Superior temporal gyrus (tissue), 1 donor: ENCODE results near the gene SLC6A8.
"Not testable (repeated sequence)": the region's sequence is repeated elsewhere in the genome, so short reads cannot be mapped to it uniquely, and the experiment has no call there.

Source experiments
- DNase-seq: peaks from one replicate; pipeline ENCODE4 v3.0.0-alpha.2; 2016; ENCODE audit errors: extremely low spot score

SLC6A8 gene

GRCh38 chrX:153692611-153693156 lies 5.0 kb downstream of the SLC6A8 start:
- DNase-seq, result no peak

- DNase-seq, result no peak
Observed at GRCh38 chrX:153693216-153694086, 5.7 kb downstream of the SLC6A8 start.

GRCh38 chrX:153694256-153694655 lies 6.5 kb downstream of the SLC6A8 start:
- DNase-seq, result not testable (repeated sequence)

DNA sequence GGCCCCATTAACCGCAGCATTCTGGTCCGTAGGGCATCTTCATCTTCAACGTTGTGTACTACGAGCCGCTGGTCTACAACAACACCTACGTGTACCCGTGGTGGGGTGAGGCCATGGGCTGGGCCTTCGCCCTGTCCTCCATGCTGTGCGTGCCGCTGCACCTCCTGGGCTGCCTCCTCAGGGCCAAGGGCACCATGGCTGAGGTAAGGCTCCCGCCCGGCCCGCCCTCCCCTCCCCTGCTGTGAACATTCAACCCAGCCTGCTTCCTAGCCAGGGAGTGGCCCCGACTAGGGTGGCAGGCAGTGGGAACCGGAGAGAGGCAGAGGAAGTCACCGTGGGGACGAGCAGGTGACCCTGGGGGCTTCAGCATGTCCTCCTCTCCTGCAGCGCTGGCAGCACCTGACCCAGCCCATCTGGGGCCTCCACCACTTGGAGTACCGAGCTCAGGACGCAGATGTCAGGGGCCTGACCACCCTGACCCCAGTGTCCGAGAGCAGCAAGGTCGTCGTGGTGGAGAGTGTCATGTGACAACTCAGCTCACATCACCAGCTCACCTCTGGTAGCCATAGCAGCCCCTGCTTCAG lies 7.1 kb downstream of the SLC6A8 start:
- no peak for DNase-seq

DNA sequence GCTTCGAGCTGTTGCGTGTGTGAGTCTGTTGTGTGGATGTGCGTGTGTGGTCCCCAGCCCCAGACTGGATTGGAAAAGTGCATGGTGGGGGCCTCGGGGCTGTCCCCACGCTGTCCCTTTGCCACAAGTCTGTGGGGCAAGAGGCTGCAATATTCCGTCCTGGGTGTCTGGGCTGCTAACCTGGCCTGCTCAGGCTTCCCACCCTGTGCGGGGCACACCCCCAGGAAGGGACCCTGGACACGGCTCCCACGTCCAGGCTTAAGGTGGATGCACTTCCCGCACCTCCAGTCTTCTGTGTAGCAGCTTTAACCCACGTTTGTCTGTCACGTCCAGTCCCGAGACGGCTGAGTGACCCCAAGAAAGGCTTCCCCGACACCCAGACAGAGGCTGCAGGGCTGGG lies 8.4 kb downstream of the SLC6A8 start:
- DNase-seq, result no peak

DNA sequence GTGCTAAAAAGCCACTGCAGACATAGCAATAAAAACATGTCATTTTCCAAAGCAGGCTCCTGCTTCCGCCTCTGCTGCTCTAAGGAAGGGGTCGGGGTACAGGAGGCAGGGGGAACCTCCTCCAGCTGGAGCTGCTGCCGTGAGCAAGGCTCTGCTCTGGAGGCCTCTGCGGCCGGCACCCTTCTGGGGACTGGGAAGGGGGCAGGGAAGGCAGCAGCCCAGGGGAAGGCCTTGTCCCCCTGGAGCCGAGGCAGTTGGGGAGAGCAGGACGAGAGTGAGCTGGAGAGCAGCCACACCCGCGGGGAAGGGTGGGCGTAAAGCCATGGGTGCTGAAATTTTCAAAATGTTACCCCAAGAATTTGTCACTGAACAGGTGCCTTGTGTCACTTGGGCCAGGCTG lies 8.8 kb downstream of the SLC6A8 start:
- DNase-seq, result not testable (repeated sequence)

- DNase-seq, result not testable (repeated sequence)
Observed at GRCh38 chrX:153696986-153697722, 9.4 kb downstream of the SLC6A8 start.

DNA sequence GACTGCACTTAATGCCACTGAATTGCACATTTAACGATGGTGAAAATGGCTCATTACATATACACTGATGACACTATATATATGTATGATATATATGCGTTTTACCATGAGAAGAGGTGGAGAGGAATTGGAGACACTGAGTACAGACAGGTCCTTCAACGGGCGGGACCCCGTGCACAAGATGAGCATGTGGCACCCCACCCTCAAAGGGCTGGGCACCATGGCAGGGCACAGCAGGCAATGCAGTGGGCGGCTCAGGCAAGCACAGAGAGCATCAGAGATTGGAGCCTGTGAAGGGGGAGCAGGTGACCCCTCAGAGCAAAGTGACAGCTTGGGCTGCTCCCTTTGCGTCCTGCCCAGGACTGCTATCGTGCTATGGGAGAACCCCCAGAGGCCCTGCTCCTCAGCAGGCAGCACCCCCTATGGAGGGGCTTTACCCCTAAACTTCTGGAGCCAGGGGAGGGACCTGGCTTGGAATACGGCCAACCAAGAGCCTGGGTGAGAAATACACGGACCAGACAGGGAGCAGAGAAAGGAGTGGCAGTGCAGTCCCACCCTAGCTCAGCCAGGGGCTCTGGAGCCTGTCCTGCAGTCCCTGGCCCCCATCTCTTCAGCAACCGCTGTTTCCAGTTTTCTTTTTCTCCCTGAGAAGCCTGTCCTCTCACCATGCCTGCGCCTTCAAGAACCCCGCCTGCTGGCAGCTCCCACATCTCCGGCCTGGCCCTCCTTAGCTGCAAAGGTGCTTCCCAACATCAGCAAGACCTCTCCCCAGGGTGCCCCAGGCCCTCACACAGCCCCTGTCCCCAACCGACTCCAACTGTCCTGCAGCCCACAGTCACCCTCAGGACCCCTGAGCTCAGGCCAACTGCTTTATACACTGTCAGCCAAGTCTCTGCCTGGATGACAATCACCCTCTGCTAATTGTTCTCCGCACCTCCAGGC lies 10.5 kb downstream of the SLC6A8 start:
- no peak for DNase-seq

DNA sequence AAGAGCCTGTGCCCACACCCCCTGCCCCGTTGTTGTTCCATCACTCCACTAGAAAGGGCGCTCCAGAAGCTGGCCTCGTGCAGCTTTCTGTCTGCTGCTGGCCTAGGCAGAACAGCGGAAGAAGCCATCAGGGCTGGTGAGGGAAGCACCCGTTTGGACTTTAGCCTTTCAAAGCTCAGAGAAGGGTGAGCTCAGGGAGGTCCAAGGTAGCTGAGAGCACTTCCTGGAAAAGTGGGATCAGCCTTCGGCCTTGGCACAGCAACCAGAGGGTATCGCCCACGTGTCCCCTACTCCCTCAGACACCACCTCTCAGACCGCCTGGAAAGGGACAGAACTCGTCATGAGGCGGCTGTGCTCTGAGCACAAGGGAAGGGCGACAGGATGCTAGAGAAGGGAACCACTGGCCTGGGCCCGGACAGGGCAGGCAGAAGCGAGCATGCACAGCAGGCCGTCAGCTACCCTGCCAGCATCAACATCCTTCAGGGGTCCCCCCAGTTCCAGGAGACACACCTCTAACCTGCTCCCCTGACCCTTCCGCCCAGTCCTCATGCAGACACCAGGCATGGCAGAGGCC lies 11.6 kb downstream of the SLC6A8 start:
- DNase-seq, result not testable (repeated sequence)

GRCh38 chrX:153699784-153700371 lies 12.2 kb downstream of the SLC6A8 start:
- DNase-seq, result not testable (repeated sequence)

- no peak for DNase-seq
Observed at GRCh38 chrX:153700376-153700945, 12.7 kb downstream of the SLC6A8 start.

DNA sequence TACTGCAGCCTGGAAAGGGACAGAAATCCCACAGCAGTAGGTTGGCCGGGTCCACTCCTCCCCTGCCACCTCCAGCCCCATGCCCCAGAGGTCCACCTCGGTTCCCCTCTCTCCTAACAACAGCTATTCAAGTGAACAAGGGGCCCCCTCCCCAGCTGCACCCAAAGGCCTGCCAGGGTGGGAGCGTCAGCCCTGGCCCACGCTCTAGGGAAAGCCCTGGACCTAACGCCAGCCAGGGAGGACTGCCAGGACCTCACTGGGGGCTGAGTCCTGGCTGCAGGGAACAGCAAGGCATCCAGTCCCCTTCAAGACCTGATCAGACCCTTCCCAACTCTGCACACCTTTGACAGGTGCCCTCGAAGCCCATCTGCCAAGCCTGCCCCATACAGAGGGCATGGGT lies 13.2 kb downstream of the SLC6A8 start:
- no peak for DNase-seq

DNA sequence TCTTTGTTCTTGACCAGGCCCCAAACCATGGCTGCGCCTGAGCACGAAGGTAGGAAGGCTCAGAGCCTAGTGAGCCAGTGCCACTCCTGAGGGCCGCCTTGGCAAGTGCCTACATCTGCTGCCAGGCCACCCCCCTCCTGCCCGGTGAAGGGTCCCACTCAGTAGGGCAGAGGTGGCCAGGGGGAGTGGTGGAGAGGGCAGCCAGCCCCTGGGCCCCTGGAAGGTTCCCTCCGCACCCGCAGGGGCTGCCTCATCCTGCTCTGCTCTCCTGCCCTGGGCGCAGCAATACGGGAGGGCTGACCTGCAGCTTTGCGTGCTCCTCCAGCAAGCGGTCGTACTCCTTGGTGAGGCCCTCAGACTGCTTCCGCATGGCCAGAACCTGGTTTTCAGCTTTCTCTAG lies 14.0 kb downstream of the SLC6A8 start:
- no peak for DNase-seq

DNA sequence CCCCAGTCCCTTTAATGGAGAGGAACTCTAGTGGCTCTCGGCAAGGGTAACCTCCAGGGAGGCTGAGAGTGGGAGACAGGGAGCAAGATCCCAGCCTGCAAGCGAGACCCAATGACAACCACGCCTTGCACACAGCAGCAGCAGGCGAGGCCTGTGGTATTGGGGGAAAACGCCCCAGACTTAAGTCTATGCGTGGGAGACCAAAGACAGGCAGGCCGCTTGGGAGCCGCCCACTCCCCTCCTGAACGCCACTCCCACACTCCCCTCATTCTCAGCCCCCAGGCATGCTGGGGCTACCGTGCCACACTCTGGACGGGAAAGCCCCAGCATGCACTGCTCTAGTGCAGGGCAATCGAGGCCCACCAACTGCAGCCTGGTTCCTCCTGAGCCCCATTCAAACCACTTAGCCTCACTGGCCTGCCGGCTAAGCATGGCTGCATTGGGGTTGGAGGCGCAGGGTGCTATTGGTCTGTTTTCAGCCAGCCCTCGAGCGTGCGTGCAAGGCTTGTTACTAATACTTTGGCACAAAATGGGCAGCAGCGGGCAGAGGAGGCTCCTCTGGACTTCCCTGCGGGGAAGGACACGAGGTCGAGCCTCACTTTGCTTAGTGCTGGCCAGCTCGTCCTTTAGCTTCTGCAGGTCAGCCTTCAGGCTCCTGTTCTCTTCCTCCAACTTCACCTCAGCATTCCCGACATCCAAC lies 14.8 kb downstream of the SLC6A8 start:
- DNase-seq, result no peak

GRCh38 chrX:153703036-153703370 lies 15.3 kb downstream of the SLC6A8 start:
- DNase-seq, result no peak

DNA sequence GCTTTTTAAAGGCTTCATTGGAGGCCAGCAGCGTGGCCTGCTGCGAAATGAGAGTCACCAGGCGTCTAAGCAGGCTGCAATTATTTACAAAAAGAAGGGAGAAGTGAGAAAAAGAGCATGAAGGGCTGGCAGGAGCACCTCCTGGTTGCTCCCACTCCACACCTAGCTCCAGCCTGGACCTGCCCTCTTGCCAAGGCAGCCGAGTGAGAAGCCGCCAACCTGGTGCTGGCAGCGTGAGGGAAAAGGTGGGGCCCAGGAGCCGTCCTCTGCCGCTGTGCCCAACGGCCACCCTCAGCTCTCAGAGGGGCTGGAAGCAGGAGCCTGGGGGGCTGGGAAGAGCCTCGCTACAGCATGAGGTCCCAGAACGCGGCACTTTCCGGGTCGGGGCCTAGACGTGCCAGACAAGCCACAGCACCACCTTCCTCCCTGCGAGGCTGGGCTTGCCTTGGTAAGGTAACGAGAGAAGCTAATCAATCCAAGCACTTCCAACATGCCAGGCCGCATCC lies 16.3 kb downstream of the SLC6A8 start:
- no peak for DNase-seq

- not testable (repeated sequence) for DNase-seq
Observed at GRCh38 chrX:153704631-153705402, 17.1 kb downstream of the SLC6A8 start.

DNA sequence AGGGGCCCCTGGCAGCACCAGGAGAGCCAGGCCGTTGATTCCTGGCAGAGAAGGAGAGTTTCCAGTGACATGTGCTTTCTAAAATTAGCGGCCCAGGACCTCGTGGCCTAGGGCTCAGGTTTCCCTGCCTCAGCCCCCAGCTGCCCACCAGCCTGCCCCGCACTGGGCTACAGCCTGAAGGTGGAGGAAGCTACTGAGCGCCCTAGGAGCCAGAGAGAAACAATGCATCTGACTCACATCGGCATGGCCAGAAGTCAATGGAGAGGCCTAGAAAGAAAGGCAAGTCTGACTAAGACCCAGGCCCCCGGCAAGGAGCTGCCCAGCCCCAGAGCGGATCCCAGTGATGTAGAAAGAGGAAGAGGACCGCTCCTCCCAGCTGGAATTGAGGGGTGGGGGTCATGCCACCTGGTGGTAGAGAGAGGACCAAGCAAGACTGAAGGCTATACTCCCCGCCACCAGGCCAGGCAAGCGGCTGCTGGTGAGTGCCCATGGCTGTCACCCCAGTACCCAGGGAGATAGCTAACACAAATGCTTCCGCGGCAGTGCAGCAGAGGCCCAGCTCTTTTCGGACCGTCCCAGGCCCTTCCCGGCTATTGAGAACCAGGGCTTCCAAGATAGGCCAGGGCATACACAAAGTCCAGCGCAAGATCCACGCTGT lies 17.8 kb downstream of the SLC6A8 start:
- not testable (repeated sequence) for DNase-seq
